GM10847 (cell line): ENCODE measurements around the gene RRN3.

Experiments
- POLR2A ChIP-seq: IDR thresholded peaks from 2 replicates; pipeline ENCODE4 v1.6.1; 2011; ENCODE audit not compliant: insufficient read length; ENCODE audit errors: extremely low read depth

RRN3 gene

DNA sequence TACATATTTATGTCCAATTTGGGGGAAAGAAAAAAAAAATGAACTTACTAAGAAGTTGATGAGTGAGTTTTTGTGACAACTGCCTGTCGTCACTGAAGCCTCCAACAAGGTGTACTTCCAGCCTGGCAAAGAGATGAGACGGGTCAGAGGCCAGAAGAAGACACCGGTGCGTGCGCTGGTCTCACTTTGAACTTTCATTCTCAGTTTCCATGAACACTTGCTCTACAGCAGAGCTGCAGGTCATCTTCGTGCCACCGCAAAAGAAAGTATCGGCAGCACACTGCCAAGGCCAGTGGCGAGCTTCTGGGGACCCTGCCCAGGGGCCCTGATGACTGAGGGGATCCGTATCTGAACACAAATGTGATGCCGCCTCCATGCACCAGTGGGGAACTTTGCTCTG is 49.8 kb downstream of the RRN3 start:
- TF ChIP-seq POLR2A, result no peak

DNA sequence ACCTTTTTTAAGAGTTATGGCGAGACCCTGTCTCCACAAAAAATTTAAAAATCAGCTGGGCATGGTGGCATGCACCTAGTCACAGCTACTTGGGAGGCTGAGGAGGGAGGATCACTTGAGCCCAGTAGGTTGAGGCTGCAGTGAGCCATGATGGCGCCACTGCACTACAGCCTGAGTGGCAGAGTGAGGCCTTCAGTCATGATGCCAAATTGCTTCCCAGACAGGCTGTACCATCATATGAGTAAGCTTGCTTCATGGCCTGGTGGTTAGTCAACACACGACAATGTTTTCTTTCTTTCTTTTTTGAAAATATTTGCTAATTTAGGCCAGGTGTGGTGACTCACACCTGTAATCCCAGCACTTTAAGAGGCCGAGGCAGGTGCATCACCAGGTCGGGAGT is 50.7 kb downstream of the RRN3 start:
- no peak for TF ChIP-seq POLR2A

DNA sequence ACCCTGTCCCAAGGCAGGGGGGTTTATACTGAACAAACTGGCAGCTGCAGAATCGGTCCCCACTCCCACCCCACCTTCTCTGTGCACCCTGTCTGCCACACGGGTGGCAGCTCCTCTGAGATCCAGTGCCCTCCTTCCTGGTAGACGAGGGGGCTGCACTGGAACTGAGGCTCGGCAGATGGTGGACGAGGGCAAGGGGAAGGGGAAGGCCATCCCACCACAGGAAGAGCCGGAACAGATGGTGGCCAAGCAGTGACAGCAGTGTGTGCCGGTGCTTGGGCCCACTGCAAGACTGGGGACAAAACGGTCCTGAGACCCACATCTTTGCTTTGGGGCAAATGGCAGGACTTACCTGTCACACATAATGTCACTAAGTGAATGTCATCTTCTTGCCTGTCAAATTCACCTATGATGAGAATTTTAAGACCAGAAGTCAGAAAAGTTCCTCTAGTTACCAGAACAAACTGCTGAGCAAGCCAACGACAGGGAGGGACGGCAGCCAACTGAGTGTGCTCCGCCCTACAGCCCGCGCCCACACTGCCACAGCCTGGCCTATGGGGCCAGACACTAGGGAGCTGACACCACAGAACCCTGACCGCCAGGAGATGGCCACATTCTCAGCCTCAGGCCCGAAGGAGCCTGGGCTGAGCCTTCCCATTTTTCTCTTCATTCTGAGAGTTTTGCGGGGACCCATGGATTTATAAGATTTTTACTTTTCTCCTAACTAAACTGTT is 52.6 kb downstream of the RRN3 start:
- TF ChIP-seq POLR2A, result no peak

DNA sequence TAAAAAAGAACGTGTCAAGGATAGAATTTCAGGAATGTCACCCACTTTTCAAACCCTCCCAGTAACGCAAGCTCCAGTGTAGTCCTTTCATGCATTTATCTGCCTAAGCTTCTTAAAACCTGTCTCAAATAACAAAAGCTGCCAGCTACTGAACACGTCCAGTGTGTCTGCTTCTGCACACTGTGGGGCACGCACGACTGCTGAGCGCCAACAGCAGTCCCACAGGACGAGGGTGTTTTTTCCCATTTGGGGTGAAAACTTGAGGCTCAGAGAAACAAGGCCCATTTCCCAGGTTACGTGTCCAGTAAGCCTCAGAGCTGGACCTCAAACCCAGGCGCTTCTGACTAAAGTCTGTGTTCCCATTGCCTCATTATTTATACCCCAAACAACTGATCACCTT is 55.4 kb downstream of the RRN3 start:
- TF ChIP-seq POLR2A, result no peak

GRCh38 chr16:15037745-15038144 is 56.3 kb downstream of the RRN3 start:
- no peak for TF ChIP-seq POLR2A

GRCh38 chr16:15037003-15037402 is 57.1 kb downstream of the RRN3 start:
- no peak for TF ChIP-seq POLR2A

- TF ChIP-seq POLR2A, result no peak
These were observed 58.8 kb downstream of the RRN3 start for GRCh38 chr16:15035163-15035729.

GRCh38 chr16:15034266-15035162 is 59.6 kb downstream of the RRN3 start:
- no peak for TF ChIP-seq POLR2A

DNA sequence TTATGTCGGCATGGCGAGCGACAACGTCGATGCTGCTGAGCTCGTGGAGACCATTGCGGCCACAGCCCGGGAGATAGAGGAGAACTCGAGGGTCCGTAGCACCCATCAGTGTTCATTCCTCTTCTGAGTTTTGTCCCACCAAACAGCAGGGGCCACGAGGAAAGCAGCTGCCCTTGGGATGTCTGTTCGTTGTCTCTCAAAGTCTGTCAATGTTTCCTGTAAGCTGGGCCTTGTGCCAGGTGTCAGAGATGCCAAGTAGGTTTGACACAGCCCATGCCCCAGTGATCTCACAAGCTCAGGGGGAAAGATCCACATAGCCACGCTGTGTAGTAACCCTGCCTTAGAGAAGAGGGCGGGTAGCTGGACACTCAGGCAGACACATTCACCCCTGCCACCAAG is 60.8 kb downstream of the RRN3 start:
- TF ChIP-seq POLR2A, result no peak

DNA sequence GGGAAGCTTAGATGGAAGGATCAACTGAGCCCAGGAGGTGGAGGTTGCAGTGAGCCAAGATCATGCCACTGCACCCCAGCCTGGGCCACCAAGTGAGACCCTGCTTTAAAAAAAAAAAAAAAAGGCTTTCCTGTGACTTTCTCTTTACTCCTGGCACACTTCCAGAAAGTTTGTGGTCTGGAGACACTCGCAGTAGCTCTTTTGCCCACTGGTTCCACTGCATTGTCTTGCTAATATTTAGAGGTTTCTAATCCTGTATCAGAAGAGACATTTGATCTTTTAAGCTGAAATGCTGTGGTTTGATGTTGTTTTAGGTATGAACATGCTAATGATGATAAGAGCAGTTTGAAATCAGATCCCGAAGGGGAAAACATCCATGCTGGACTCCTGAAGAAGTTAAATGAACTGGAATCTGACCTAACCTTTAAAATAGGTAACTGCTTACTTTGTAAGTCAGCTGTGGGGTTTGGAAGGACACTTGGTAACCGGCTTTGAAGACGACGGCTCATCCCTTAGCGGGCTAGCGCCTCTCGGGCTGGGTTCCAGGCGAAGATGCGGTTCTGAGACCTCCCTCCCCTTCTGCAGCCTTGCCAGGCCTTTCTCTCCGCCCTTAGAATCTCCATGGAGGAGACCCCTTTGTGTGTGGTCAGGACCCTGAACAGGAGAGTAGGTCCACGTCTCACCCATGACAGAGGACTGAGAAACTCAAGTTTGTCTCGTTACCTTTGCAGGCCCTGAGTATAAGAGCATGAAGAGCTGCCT is 61.3 kb downstream of the RRN3 start:
- TF ChIP-seq POLR2A, result no peak

DNA sequence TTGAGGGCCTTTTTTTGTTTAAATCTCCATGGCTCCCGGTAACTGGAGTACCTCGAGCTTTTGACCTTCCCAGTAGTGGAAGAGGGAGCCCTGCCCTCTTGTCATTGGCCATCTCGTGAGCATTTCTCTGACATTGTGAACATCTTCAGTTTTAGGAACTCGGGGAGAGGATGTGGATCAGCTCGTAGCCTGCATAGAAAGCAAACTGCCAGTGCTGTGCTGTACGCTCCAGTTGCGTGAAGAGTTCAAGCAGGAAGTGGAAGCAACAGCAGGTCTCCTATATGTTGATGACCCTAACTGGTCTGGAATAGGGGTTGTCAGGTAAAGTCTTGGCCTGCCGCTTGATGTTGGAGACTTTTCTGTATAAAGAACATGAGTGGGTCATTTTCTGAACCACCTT is 62.5 kb downstream of the RRN3 start:
- TF ChIP-seq POLR2A, result no peak

DNA sequence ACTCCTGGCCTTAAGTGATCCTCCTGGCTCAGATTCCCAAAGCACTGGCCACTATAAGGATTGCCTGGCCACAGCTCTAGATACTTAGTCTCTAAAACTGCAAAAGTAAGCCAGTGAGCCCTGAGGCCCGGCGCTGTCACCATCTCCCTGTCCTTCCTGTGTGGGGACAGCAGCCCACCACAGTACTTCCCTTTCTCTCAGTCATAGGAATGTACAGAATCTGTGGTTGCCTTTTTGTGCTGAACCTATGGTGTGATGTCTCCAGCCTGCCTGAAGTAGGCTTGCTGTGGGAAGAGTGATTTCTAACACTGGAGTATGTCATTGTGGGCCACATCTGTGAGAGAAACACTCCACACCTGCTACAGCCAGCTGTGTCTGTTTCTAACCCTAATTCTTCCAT is 62.9 kb downstream of the RRN3 start:
- no peak for TF ChIP-seq POLR2A
